K562 (cell line): ENCODE results near the gene OBSCN. TPM values are rescaled to one million over a fixed set of nuclear protein-coding genes. Genes with fewer than 3 reads are reported as not detected.
A peak's percentile ranks its signal among the peaks of the same experiment; 100 is the strongest.

Experiments
- PHF8 ChIP-seq: fragments of 200-600 bp; sonication (generic); IDR thresholded peaks from 2 replicates; pipeline ENCODE4 v1.6.1; 2012; ENCODE audit warnings: mixed run types, mild to moderate bottlenecking, inconsistent platforms, low read length, moderate library complexity, borderline replicate concordance
- PPARD ChIP-seq: fragments of 250-450 bp; sonication (Bioruptor Pico); IDR thresholded peaks from 2 replicates; pipeline ENCODE4 v1.8.0; 2022; ENCODE audit warnings: inconsistent platforms, mild to moderate bottlenecking, moderate library complexity
- SMARCC2 ChIP-seq: fragments of 450-650 bp; IDR thresholded peaks from 2 replicates; pipeline ENCODE4 v1.6.1; 2017; ENCODE audit warnings: antibody characterized with exemption, moderate library complexity, mild to moderate bottlenecking, low read depth
- SP2 ChIP-seq: IDR thresholded peaks from 2 replicates; pipeline ENCODE4 v1.6.1; 2011; ENCODE audit warnings: mild to moderate bottlenecking, low read depth, low read length, moderate library complexity; ENCODE audit not compliant: poor library complexity, severe bottlenecking; ENCODE audit errors: extremely low read depth
- TBP ChIP-seq: optimal IDR thresholded peaks from 2 replicates; pipeline ENCODE3; 2011; ENCODE audit warnings: low read depth, low read length, improper control_type of control experiment
- polyA plus RNA-seq, 8 experiments: library from polyadenylated mRNA; depleted of rRNA in 4 of 8; stranded (reverse) in 5 of 8; unstranded in 3 of 8; fragments of >200 nt; fragmentation: Nextera tagmentation in 2 of 8; fragmentation: Illumina TruSeq in 1 of 8; extraction: Ambion mirVana in 2 of 8; extraction: Trizol in 1 of 8; gene quantifications; 2 replicates each; pipeline versions ENCODE4 v1.2.1 to v1.2.3, GENCODE V29; 2011 to 2014; ENCODE audit warnings: inconsistent platforms in 1 of 8, missing spikeins in 1 of 8
- total RNA-seq, 7 experiments: library from RNA; depleted of rRNA in 6 of 7; stranded (reverse); fragments of >200 nt in 6 of 7; fragmentation: Illumina TruSeq in 2 of 7; extraction: Trizol in 2 of 7; gene quantifications; 2 replicates each; pipeline versions ENCODE4 v1.2.1 to v1.2.3, GENCODE V29; 2011 to 2021; ENCODE audit warnings: low replicate concordance in 1 of 7
- TF ChIP-seq, protein P1 (sequence below): fragments of 450-650 bp; IDR thresholded peaks from 2 replicates; pipeline ENCODE4 v1.6.1; 2016; ENCODE audit warnings: mild to moderate bottlenecking, moderate library complexity
- TF ChIP-seq, protein P2 (sequence below): fragments of 250-450 bp; sonication (Bioruptor Pico); IDR thresholded peaks from 2 replicates; pipeline ENCODE4 v1.5.0; 2020; ENCODE audit warnings: mild to moderate bottlenecking
- TF ChIP-seq, protein P3 (sequence below): fragments of 250-450 bp; sonication (Bioruptor Pico); IDR thresholded peaks from 2 replicates; pipeline ENCODE4 v1.5.1; 2021; ENCODE audit warnings: mild to moderate bottlenecking
- TF ChIP-seq, protein P4 (sequence below): fragments of 250-450 bp; sonication (Bioruptor Pico); IDR thresholded peaks from 2 replicates; pipeline ENCODE4 v1.8.0; 2022; ENCODE audit warnings: moderate library complexity, mild to moderate bottlenecking, inconsistent platforms

OBSCN gene
- total and polyA plus RNA-seq, 9 of the 15 experiments (the other 6 are each of a cell fraction or from before 2014, with no cell fraction given), result 0.18 to 19.7 (median 3.6) TPM

DNA sequence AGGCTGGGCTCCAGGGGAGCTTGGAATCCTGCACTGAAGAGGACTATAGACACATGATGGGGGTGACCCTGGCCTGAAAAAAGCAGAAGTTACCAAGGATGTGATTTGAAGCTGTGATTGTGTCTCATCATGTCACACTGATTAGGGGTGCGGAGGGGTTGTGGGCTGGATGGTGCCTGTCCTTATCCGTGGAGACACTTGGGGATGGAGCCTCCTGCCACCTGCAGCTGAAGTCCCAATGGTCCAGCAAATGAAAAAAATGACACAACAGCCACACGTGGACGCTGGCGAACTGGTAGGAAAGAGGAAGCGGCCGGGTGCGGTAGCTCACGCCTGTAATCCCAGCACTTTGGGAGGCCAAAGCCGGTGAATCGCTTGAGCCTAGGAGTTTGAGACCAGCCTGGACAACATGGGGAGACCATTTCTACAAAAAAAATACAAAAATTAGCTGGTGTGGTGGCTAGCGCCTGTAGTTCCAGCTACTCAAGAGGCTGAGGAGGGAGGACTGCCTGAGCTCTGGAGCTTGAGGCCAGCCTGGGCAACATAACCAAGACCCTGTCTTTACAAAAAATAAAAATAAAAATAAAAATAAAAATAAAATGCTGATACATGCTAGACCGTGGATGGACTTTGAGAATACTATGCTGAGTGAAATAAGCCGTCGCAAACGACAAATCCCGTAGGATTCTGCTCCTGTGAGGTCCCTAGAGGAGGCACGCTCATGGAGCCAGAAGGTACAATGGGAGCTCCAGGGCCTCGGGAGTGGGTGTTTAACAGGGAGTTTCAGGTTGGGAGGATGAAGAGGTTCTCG, 43.1 kb upstream of the OBSCN start (continued):
- TF ChIP-seq, protein P1, sequence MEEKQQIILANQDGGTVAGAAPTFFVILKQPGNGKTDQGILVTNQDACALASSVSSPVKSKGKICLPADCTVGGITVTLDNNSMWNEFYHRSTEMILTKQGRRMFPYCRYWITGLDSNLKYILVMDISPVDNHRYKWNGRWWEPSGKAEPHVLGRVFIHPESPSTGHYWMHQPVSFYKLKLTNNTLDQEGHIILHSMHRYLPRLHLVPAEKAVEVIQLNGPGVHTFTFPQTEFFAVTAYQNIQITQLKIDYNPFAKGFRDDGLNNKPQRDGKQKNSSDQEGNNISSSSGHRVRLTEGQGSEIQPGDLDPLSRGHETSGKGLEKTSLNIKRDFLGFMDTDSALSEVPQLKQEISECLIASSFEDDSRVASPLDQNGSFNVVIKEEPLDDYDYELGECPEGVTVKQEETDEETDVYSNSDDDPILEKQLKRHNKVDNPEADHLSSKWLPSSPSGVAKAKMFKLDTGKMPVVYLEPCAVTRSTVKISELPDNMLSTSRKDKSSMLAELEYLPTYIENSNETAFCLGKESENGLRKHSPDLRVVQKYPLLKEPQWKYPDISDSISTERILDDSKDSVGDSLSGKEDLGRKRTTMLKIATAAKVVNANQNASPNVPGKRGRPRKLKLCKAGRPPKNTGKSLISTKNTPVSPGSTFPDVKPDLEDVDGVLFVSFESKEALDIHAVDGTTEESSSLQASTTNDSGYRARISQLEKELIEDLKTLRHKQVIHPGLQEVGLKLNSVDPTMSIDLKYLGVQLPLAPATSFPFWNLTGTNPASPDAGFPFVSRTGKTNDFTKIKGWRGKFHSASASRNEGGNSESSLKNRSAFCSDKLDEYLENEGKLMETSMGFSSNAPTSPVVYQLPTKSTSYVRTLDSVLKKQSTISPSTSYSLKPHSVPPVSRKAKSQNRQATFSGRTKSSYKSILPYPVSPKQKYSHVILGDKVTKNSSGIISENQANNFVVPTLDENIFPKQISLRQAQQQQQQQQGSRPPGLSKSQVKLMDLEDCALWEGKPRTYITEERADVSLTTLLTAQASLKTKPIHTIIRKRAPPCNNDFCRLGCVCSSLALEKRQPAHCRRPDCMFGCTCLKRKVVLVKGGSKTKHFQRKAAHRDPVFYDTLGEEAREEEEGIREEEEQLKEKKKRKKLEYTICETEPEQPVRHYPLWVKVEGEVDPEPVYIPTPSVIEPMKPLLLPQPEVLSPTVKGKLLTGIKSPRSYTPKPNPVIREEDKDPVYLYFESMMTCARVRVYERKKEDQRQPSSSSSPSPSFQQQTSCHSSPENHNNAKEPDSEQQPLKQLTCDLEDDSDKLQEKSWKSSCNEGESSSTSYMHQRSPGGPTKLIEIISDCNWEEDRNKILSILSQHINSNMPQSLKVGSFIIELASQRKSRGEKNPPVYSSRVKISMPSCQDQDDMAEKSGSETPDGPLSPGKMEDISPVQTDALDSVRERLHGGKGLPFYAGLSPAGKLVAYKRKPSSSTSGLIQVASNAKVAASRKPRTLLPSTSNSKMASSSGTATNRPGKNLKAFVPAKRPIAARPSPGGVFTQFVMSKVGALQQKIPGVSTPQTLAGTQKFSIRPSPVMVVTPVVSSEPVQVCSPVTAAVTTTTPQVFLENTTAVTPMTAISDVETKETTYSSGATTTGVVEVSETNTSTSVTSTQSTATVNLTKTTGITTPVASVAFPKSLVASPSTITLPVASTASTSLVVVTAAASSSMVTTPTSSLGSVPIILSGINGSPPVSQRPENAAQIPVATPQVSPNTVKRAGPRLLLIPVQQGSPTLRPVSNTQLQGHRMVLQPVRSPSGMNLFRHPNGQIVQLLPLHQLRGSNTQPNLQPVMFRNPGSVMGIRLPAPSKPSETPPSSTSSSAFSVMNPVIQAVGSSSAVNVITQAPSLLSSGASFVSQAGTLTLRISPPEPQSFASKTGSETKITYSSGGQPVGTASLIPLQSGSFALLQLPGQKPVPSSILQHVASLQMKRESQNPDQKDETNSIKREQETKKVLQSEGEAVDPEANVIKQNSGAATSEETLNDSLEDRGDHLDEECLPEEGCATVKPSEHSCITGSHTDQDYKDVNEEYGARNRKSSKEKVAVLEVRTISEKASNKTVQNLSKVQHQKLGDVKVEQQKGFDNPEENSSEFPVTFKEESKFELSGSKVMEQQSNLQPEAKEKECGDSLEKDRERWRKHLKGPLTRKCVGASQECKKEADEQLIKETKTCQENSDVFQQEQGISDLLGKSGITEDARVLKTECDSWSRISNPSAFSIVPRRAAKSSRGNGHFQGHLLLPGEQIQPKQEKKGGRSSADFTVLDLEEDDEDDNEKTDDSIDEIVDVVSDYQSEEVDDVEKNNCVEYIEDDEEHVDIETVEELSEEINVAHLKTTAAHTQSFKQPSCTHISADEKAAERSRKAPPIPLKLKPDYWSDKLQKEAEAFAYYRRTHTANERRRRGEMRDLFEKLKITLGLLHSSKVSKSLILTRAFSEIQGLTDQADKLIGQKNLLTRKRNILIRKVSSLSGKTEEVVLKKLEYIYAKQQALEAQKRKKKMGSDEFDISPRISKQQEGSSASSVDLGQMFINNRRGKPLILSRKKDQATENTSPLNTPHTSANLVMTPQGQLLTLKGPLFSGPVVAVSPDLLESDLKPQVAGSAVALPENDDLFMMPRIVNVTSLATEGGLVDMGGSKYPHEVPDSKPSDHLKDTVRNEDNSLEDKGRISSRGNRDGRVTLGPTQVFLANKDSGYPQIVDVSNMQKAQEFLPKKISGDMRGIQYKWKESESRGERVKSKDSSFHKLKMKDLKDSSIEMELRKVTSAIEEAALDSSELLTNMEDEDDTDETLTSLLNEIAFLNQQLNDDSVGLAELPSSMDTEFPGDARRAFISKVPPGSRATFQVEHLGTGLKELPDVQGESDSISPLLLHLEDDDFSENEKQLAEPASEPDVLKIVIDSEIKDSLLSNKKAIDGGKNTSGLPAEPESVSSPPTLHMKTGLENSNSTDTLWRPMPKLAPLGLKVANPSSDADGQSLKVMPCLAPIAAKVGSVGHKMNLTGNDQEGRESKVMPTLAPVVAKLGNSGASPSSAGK, result peak; percentile 37; the same call in 1 of the 2 replicates
- TF ChIP-seq, protein P2, sequence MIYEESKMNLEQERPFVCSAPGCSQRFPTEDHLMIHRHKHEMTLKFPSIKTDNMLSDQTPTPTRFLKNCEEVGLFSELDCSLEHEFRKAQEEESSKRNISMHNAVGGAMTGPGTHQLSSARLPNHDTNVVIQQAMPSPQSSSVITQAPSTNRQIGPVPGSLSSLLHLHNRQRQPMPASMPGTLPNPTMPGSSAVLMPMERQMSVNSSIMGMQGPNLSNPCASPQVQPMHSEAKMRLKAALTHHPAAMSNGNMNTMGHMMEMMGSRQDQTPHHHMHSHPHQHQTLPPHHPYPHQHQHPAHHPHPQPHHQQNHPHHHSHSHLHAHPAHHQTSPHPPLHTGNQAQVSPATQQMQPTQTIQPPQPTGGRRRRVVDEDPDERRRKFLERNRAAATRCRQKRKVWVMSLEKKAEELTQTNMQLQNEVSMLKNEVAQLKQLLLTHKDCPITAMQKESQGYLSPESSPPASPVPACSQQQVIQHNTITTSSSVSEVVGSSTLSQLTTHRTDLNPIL (CRISPR knock-in tag), result no peak
- no peak for TF ChIP-seq SP2
- TF ChIP-seq SMARCC2, result 0 out of 2 replicates have a peak, but pooled peaks have one; percentile 33
- TF ChIP-seq, protein P3, sequence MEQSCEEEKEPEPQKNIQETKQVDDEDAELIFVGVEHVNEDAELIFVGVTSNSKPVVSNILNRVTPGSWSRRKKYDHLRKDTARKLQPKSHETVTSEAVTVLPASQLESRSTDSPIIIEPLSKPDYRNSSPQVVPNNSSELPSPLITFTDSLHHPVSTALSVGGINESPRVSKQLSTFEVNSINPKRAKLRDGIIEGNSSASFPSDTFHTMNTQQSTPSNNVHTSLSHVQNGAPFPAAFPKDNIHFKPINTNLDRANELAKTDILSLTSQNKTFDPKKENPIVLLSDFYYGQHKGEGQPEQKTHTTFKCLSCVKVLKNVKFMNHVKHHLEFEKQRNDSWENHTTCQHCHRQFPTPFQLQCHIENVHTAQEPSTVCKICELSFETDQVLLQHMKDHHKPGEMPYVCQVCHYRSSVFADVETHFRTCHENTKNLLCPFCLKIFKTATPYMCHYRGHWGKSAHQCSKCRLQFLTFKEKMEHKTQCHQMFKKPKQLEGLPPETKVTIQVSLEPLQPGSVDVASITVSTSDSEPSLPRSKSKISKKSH (CRISPR knock-in tag), result no peak
- no peak for TF ChIP-seq PPARD (CRISPR knock-in tag)
- TF ChIP-seq PHF8, result no peak
- TF ChIP-seq, protein P4, sequence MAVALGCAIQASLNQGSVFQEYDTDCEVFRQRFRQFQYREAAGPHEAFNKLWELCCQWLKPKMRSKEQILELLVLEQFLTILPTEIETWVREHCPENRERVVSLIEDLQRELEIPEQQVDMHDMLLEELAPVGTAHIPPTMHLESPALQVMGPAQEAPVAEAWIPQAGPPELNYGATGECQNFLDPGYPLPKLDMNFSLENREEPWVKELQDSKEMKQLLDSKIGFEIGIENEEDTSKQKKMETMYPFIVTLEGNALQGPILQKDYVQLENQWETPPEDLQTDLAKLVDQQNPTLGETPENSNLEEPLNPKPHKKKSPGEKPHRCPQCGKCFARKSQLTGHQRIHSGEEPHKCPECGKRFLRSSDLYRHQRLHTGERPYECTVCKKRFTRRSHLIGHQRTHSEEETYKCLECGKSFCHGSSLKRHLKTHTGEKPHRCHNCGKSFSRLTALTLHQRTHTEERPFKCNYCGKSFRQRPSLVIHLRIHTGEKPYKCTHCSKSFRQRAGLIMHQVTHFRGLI, result no peak
- TF ChIP-seq TBP, result no peak
